Naive thymus-derived CD4-positive, alpha-beta T cell (primary cell): Measurements from ENCODE around the gene DPP6. TPM values are rescaled to one million over a fixed set of nuclear protein-coding genes. Genes with fewer than 3 reads are reported as not detected.
A peak's percentile ranks its signal among the peaks of the same experiment; 100 is the strongest.
"Not testable (repeated sequence)": the region's sequence is repeated elsewhere in the genome, so short reads cannot be mapped to it uniquely, and the experiment has no call there.

ENCODE experiments used
- ATAC-seq: fragments of 150-1000 bp; cut with Tn5 transposase; 2 replicates; pipeline ENCODE4 v1.10.0; 2021; ENCODE audit warnings: mild to moderate bottlenecking, moderate library complexity
- CTCF ChIA-PET: fragments of 350-600 bp; sonication (Branson Sonifier 250); formaldehyde crosslinking; loops from one replicate; lab custom pipeline; 2021; ENCODE audit warnings: antibody characterized with exemption; lab: Charles Lee
- POLR2A ChIA-PET: fragments of 350-600 bp; sonication (Branson Sonifier 250); formaldehyde crosslinking; loops from one replicate; lab custom pipeline; 2021; ENCODE audit warnings: antibody characterized with exemption, inconsistent platforms; lab: Charles Lee
- DNase-seq, 9 donors: peaks; one replicate each; pipeline versions ENCODE4 v3.0.0 to v3.0.0-alpha.2; 2020 to 2022; ENCODE audit warnings: mixed read lengths in 1 of 9
- H3K27ac ChIP-seq: one replicate; pipeline ENCODE4 v1.7.0; 2013; ENCODE audit warnings: mild to moderate bottlenecking, low read depth, low read length, moderate library complexity
- H3K27me3 ChIP-seq, 2 donors: one replicate each; pipeline ENCODE4 v1.7.0; 2013; ENCODE audit warnings: low read length in 2 of 2, mild to moderate bottlenecking in 2 of 2, moderate library complexity in 2 of 2; ENCODE audit not compliant: control insufficient read depth in 2 of 2, insufficient read depth in 2 of 2
- H3K36me3 ChIP-seq, 3 experiments: 1 replicate in 2 of 3; 2 replicates in 1 of 3; pipeline ENCODE4 v1.7.0; 2013; ENCODE audit warnings: low read length in 3 of 3, mild to moderate bottlenecking in 3 of 3, moderate library complexity in 1 of 3; ENCODE audit not compliant: insufficient read depth in 3 of 3, control insufficient read depth in 2 of 3
- H3K4me1 ChIP-seq, 2 donors: one replicate each; pipeline ENCODE4 v1.7.0; 2013; ENCODE audit warnings: low read length in 2 of 2, mild to moderate bottlenecking in 2 of 2, moderate library complexity in 1 of 2; ENCODE audit not compliant: control insufficient read depth in 2 of 2, insufficient read depth in 2 of 2
- H3K4me3 ChIP-seq: 2 replicates; pipeline ENCODE4 v1.7.0; 2013; ENCODE audit warnings: mild to moderate bottlenecking, low read length
- H3K9me3 ChIP-seq, 3 experiments: 1 replicate in 2 of 3; 2 replicates in 1 of 3; pipeline ENCODE4 v1.7.0; 2013; ENCODE audit warnings: low read length in 3 of 3; ENCODE audit not compliant: control insufficient read depth in 2 of 3
- H3K27ac Mint-ChIP-seq, 9 donors: one replicate each; pipeline ENCODE4 v1.8.0; 2020 to 2022; ENCODE audit warnings: mixed read lengths in 9 of 9, mild to moderate bottlenecking in 8 of 9, moderate library complexity in 5 of 9, inconsistent platforms in 2 of 9
- H3K27me3 Mint-ChIP-seq, 5 donors: one replicate each; pipeline ENCODE4 v1.8.0; 2021 to 2022; ENCODE audit warnings: mixed read lengths in 5 of 5, mild to moderate bottlenecking in 1 of 5
- H3K36me3 Mint-ChIP-seq, 5 donors: one replicate each; pipeline ENCODE4 v1.8.0; 2020 to 2022; ENCODE audit warnings: mixed read lengths in 5 of 5, mild to moderate bottlenecking in 3 of 5, inconsistent platforms in 1 of 5
- H3K4me1 Mint-ChIP-seq, 7 donors: one replicate each; pipeline ENCODE4 v1.8.0; 2020 to 2022; ENCODE audit warnings: mixed read lengths in 7 of 7, mild to moderate bottlenecking in 3 of 7, inconsistent platforms in 1 of 7
- H3K4me3 Mint-ChIP-seq, 10 donors: one replicate each; pipeline ENCODE4 v1.8.0; 2020 to 2022; ENCODE audit warnings: mild to moderate bottlenecking in 10 of 10, mixed read lengths in 10 of 10, moderate library complexity in 6 of 10, inconsistent platforms in 2 of 10
- H3K9me3 Mint-ChIP-seq, 11 donors: one replicate each; pipeline ENCODE4 v1.8.0; 2020 to 2022; ENCODE audit warnings: mixed read lengths in 11 of 11, mild to moderate bottlenecking in 4 of 11, inconsistent platforms in 1 of 11, moderate library complexity in 1 of 11
- intact Hi-C, 2 donors: fragments of 100-400 bp; cut with micrococcal nuclease; formaldehyde crosslinking; loops; one replicate each; pipeline ENCODE4 v1.15.1; 2023
- polyA plus RNA-seq, 2 donors: library from polyadenylated mRNA; unstranded; fragments of 300-500 nt; fragmentation: Illumina TruSeq; gene quantifications; one replicate each; pipeline ENCODE4 v1.2.3, GENCODE V29; 2021
- total RNA-seq, 6 experiments: library from RNA in 5 of 6; stranded (reverse) in 5 of 6; gene quantifications; 1 replicate in 5 of 6; 2 replicates in 1 of 6; pipeline ENCODE4 v1.2.3 and lab custom pipeline; 2021 to 2026

DPP6 gene
- total and polyA plus RNA-seq, 7 experiments from 2014 or later, result not detected

- no peak for DNase-seq
- Mint-ChIP-seq H3K4me1 (no peaks in the 10 kb centered on the region), H3K27me3 (peaks cover 0 to 15% (median 0%) of the 10 kb centered on the region in 5 donors), H3K9me3 (peaks cover 0 to 15% (median 5%) of the 10 kb centered on the region in 11 donors), H3K4me3 (no peak overlapping the region), H3K27ac (no peak overlapping the region), H3K36me3 (no peaks in the 10 kb centered on the region)
- POLR2A ChIA-PET, result no interaction called here
- H3K27ac ChIP-seq, result no peak overlapping the region
- no peak for ATAC-seq
- H3K36me3 ChIP-seq, result no peaks in the 10 kb centered on the region
- no peaks in the 10 kb centered on the region for H3K4me1 ChIP-seq
- H3K27me3 ChIP-seq, result no peaks in the 10 kb centered on the region
- H3K4me3 ChIP-seq, result no peak overlapping the region
- CTCF ChIA-PET, result no interaction called here
- intact Hi-C loops, result no loop called here
- H3K9me3 ChIP-seq, result peaks cover 0 to 4% (median 0%) of the 10 kb centered on the region in 3 experiments
Measured at GRCh38 chr7:154676422-154677073, 624.4 kb downstream of the DPP6 start.

- CTCF ChIA-PET, result no interaction called here
- H3K36me3 Mint-ChIP-seq, result no peaks in the 10 kb centered on the region
Measured at GRCh38 chr7:154677454-154677853, 625.3 kb downstream of the DPP6 start.

GRCh38 chr7:154678001-154678550, 625.9 kb downstream of the DPP6 start:
- Mint-ChIP-seq H3K27me3 (peaks cover 0 to 15% (median 0%) of the 10 kb centered on the region in 5 donors), H3K9me3 (peaks cover 0 to 15% (median 4%) of the 10 kb centered on the region in 11 donors)
- H3K27ac ChIP-seq, intact Hi-C loops, ATAC-seq, H3K4me1 Mint-ChIP-seq, H3K27me3 ChIP-seq, H3K36me3 ChIP-seq, H3K27ac Mint-ChIP-seq, H3K36me3 Mint-ChIP-seq, CTCF ChIA-PET, H3K9me3 ChIP-seq, H3K4me3 Mint-ChIP-seq, POLR2A ChIA-PET, DNase-seq, H3K4me3 ChIP-seq, H3K4me1 ChIP-seq: not testable (repeated sequence)

More at GRCh38 chr7:154677454-154677853, 625.3 kb downstream of the DPP6 start:
- ATAC-seq (no peak), DNase-seq (no peak)
- intact Hi-C loops, result no loop called here
- H3K27me3 Mint-ChIP-seq, result peaks cover 0 to 15% (median 0%) of the 10 kb centered on the region in 5 donors
- H3K4me3 ChIP-seq, result no peak overlapping the region
- peaks cover 0 to 4% (median 0%) of the 10 kb centered on the region in 3 experiments for H3K9me3 ChIP-seq
- H3K27ac ChIP-seq, result no peak overlapping the region
- H3K9me3 Mint-ChIP-seq, result peaks cover 0 to 15% (median 4%) of the 10 kb centered on the region in 11 donors
- H3K27me3 ChIP-seq, result no peaks in the 10 kb centered on the region
- no peaks in the 10 kb centered on the region for H3K4me1 Mint-ChIP-seq
- POLR2A ChIA-PET, result no interaction called here
- H3K27ac Mint-ChIP-seq, result no peak overlapping the region
- H3K4me1 ChIP-seq, result no peaks in the 10 kb centered on the region
- no peaks in the 10 kb centered on the region for H3K36me3 ChIP-seq
- H3K4me3 Mint-ChIP-seq, result no peak overlapping the region

- Mint-ChIP-seq H3K27me3 (peaks cover 0 to 14% (median 0%) of the 10 kb centered on the region in 5 donors), H3K36me3 (no peaks in the 10 kb centered on the region), H3K4me3 (no peak overlapping the region), H3K9me3 (peaks cover 0 to 16% (median 4%) of the 10 kb centered on the region in 11 donors), H3K27ac (peak overlapping the region in 1 of 9 donors; percentile 26), H3K4me1 (peaks cover 0 to 2% (median 0%) of the 10 kb centered on the region in 7 donors)
- ATAC-seq (no peak), DNase-seq (no peak)
- Histone ChIP-seq H3K4me3 (no peak overlapping the region), H3K27ac (no peak overlapping the region), H3K36me3 (no peaks in the 10 kb centered on the region), H3K9me3 (peaks cover 0 to 4% (median 0%) of the 10 kb centered on the region in 3 experiments), H3K27me3 (no peaks in the 10 kb centered on the region), H3K4me1 (no peaks in the 10 kb centered on the region)
- intact Hi-C loops, result no loop called here
- POLR2A ChIA-PET, result no interaction called here
- CTCF ChIA-PET, result no interaction called here
Measured at GRCh38 chr7:154679379-154680053, 627.3 kb downstream of the DPP6 start.

GRCh38 chr7:154680894-154681659, 628.9 kb downstream of the DPP6 start:
- no peaks in the 10 kb centered on the region for H3K36me3 Mint-ChIP-seq
- no peaks in the 10 kb centered on the region for H3K4me1 ChIP-seq
- intact Hi-C loops, result no loop called here
- no peaks in the 10 kb centered on the region for H3K36me3 ChIP-seq
- POLR2A ChIA-PET, result interaction anchor here (0.7 kb wide), 1 partner anchor 124 kb away, joined by 5 read pairs; no protein-coding TSS in a partner anchor
- no peak overlapping the region for H3K27ac Mint-ChIP-seq
- peaks cover 0 to 6% (median 0%) of the 10 kb centered on the region in 5 donors for H3K27me3 Mint-ChIP-seq
- DNase-seq (no peak), ATAC-seq (no peak)
- H3K4me1 Mint-ChIP-seq, result peaks cover 0 to 2% (median 0%) of the 10 kb centered on the region in 7 donors
- H3K27ac ChIP-seq, result no peak overlapping the region
- H3K9me3 Mint-ChIP-seq, result peaks cover 0 to 13% (median 3%) of the 10 kb centered on the region in 11 donors
- H3K4me3 Mint-ChIP-seq, result no peak overlapping the region
- CTCF ChIA-PET, result no interaction called here
- H3K4me3 ChIP-seq, result no peak overlapping the region
- H3K27me3 ChIP-seq, result no peaks in the 10 kb centered on the region
- no peaks in the 10 kb centered on the region for H3K9me3 ChIP-seq

- no peaks in the 10 kb centered on the region for H3K36me3 Mint-ChIP-seq
- ATAC-seq, result no peak
- POLR2A ChIA-PET, result no interaction called here
- H3K27me3 ChIP-seq, result no peaks in the 10 kb centered on the region
- H3K4me3 ChIP-seq, result no peak overlapping the region
- H3K9me3 ChIP-seq, result no peaks in the 10 kb centered on the region
- no peak overlapping the region for H3K27ac ChIP-seq
- CTCF ChIA-PET, result no interaction called here
- no peak overlapping the region for H3K4me3 Mint-ChIP-seq
- no peak for DNase-seq
- no peaks in the 10 kb centered on the region for H3K36me3 ChIP-seq
- peaks cover 0 to 6% (median 0%) of the 10 kb centered on the region in 5 donors for H3K27me3 Mint-ChIP-seq
- intact Hi-C loops, result no loop called here
- peaks cover 0 to 2% (median 0%) of the 10 kb centered on the region in 7 donors for H3K4me1 Mint-ChIP-seq
- H3K9me3 Mint-ChIP-seq, result peaks cover 0 to 11% (median 3%) of the 10 kb centered on the region in 11 donors
- H3K27ac Mint-ChIP-seq, result no peak overlapping the region
- H3K4me1 ChIP-seq, result no peaks in the 10 kb centered on the region
Measured at GRCh38 chr7:154682003-154682402, 629.8 kb downstream of the DPP6 start.
